NK-92 (cell line): ENCODE results near the gene NR2E1.

Experiments used
- DNase-seq: peaks from one replicate; lab custom pipeline; 2025; ENCODE audit not compliant: unreplicated experiment; lab: John Stamatoyannopoulos, UW

NR2E1 gene

GRCh38 chr6:108207013-108207412 lies 41.2 kb downstream of the NR2E1 start:
- no peak for DNase-seq

GRCh38 chr6:108209738-108210137 lies 43.9 kb downstream of the NR2E1 start:
- DNase-seq: no peak

- DNase-seq: no peak
These were observed 44.7 kb downstream of the NR2E1 start for GRCh38 chr6:108210556-108210955.

GRCh38 chr6:108211671-108212070 lies 45.8 kb downstream of the NR2E1 start:
- no peak for DNase-seq

GRCh38 chr6:108222064-108222463 lies 56.2 kb downstream of the NR2E1 start:
- no peak for DNase-seq

GRCh38 chr6:108222504-108222903 lies 56.7 kb downstream of the NR2E1 start:
- no peak for DNase-seq

GRCh38 chr6:108227290-108227689 lies 61.5 kb downstream of the NR2E1 start:
- no peak for DNase-seq

GRCh38 chr6:108228416-108228815 lies 62.6 kb downstream of the NR2E1 start:
- no peak for DNase-seq

- no peak for DNase-seq
These were observed 69.3 kb downstream of the NR2E1 start for GRCh38 chr6:108235127-108235526.

GRCh38 chr6:108236791-108237190 lies 71.0 kb downstream of the NR2E1 start:
- DNase-seq: no peak

- DNase-seq: no peak
These were observed 72.5 kb downstream of the NR2E1 start for GRCh38 chr6:108238322-108238721.
